ENCODE measurements around the gene RTL10.

DNA sequence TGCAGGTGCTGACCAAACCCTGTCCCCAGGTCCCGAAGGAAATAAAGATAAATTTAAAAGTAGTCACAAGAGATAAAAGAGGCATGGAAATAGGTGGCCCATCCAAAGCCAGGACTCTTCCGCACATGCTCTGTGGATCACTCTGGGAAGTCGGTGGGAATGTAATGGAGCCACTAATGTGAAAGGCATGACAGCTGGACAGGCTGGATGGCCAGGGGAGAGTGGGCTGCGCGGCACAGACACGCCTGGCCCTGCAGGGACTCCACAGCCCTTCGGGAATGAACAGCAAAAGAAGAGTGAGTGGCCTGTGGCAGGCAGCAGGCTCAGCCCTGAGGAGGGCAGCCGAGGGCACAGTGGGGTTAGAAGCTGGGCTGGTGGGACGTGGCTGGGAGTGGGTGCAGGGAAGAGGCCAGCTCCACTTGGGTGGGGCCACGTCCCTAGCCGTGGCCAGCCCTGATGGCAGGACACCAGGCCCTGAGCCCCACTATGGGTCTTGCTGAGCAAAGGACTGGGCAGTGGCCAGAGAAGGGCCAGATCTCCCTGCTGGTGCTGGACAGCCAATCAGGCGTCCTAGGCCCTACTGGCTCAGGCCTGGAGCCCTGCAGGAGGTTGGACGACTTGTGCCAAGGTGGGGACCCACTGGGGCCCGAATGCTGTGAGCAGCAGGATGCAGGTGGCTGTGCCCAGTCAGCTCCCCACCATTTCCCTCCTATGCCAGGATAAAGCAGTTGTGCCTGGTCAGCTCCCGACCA is 31.3 kb upstream of the RTL10 start:
- TF ChIP-seq RAD21 (IDR thresholded peaks at IDR 0.05; ENCODE audit: low read length) (no peak), POLR2A (IDR thresholded peaks at IDR 0.05; ENCODE audit: low read depth, low read length) (no peak), CTCF (conservative IDR thresholded peaks at IDR 0.05; ENCODE audit: low read depth, low read length) (no peak), MAZ (IDR thresholded peaks at IDR 0.05; ENCODE audit: borderline replicate concordance, low read depth, low read length) (no peak), MXI1 (IDR thresholded peaks at IDR 0.05; ENCODE audit: borderline replicate concordance, low read depth, low read length) (no peak), NFE2L2 (IDR thresholded peaks at IDR 0.05; ENCODE audit: low read depth, low read length) (no peak), CHD1 (IDR thresholded peaks at IDR 0.05; ENCODE audit: low read depth, low read length) (no peak), RCOR1 (IDR thresholded peaks at IDR 0.05; ENCODE audit: insufficient replicate concordance, low read length) (no peak), BHLHE40 (IDR thresholded peaks at IDR 0.05; ENCODE audit: low read depth, low read length) (no peak), FOS (IDR thresholded peaks at IDR 0.05; ENCODE audit: low read depth, low read length) (no peak), RFX5 (IDR thresholded peaks at IDR 0.05; ENCODE audit: low read depth, low read length) (no peak), SMC3 (IDR thresholded peaks at IDR 0.05; ENCODE audit: low read depth, low read length) (no peak)
- TF ChIP-seq, protein P1, sequence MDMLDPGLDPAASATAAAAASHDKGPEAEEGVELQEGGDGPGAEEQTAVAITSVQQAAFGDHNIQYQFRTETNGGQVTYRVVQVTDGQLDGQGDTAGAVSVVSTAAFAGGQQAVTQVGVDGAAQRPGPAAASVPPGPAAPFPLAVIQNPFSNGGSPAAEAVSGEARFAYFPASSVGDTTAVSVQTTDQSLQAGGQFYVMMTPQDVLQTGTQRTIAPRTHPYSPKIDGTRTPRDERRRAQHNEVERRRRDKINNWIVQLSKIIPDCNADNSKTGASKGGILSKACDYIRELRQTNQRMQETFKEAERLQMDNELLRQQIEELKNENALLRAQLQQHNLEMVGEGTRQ (IDR thresholded peaks at IDR 0.05; ENCODE audit: low read depth, low read length) = no peak
